ENCODE results near the gene SNX4. TPM values are rescaled to one million over a fixed set of nuclear protein-coding genes. Genes with fewer than 3 reads are reported as not detected.

Gene SNX4
- polyA plus RNA-seq, 1 donor from 2014 or later: 180 TPM

- Histone ChIP-seq H3K4me2 (ENCODE audit: low read length) (no peak overlapping the region), H4K20me1 (ENCODE audit: insufficient read depth) (no peaks in the 10 kb centered on the region), H3F3A (ENCODE audit: insufficient read depth, low read length, poor library complexity, severe bottlenecking) (no peaks in the 10 kb centered on the region), H3K27ac (ENCODE audit: low read length) (no peak overlapping the region), H2AFZ (ENCODE audit: low read depth, low read length) (no peak overlapping the region), H3K4me3 (ENCODE audit: low read length) (no peak overlapping the region), H3K36me3 (ENCODE audit: insufficient read depth, low read length) (no peaks in the 10 kb centered on the region), H3K9me3 (ENCODE audit: low read length) (no peaks in the 10 kb centered on the region), H3K9me2 (ENCODE audit: insufficient read depth, low read length) (no peaks in the 10 kb centered on the region), H3K79me2 (replicated peaks; ENCODE audit: insufficient read depth, low read length) (no peaks in the 10 kb centered on the region), H3K9ac (ENCODE audit: low read length) (no peak overlapping the region), H3K27me3 (ENCODE audit: insufficient read depth, low read depth, low read length) (no peaks in the 10 kb centered on the region)
- no peak for TF ChIP-seq SMC3 (conservative IDR thresholded peaks at IDR 0.05; ENCODE audit: poor library complexity)
- TF ChIP-seq POLR2AphosphoS5 (IDR thresholded peaks at IDR 0.05): no peak
- no peak for TF ChIP-seq MXI1 (conservative IDR thresholded peaks at IDR 0.05; ENCODE audit: poor library complexity, severe bottlenecking)
- no peak for TF ChIP-seq TAF1 (IDR thresholded peaks at IDR 0.05; ENCODE audit: low read depth)
- TF ChIP-seq CTCF (IDR thresholded peaks at IDR 0.05; ENCODE audit: poor library complexity, severe bottlenecking): no peak
- TF ChIP-seq REST (IDR thresholded peaks at IDR 0.05; ENCODE audit: borderline replicate concordance): no peak
- no peak for TF ChIP-seq RAD21 (conservative IDR thresholded peaks at IDR 0.05)
- no peak for TF ChIP-seq EZH2 (IDR thresholded peaks at IDR 0.05; ENCODE audit: borderline replicate concordance, insufficient read depth, low read length, poor library complexity, severe bottlenecking)
- TF ChIP-seq EP300 (conservative IDR thresholded peaks at IDR 0.05; ENCODE audit: poor library complexity, severe bottlenecking): no peak
These were observed 87.9 kb downstream of the SNX4 start for GRCh38 chr3:125431912-125432790.

- Histone ChIP-seq H3K27me3 (ENCODE audit: insufficient read depth, low read depth, low read length) (no peaks in the 10 kb centered on the region), H2AFZ (ENCODE audit: low read depth, low read length) (no peak overlapping the region), H3K27ac (ENCODE audit: low read length) (no peak overlapping the region), H3K9ac (ENCODE audit: low read length) (no peak overlapping the region), H3K4me3 (ENCODE audit: low read length) (no peak overlapping the region), H3F3A (ENCODE audit: insufficient read depth, low read length, poor library complexity, severe bottlenecking) (no peaks in the 10 kb centered on the region), H3K9me3 (ENCODE audit: low read length) (no peaks in the 10 kb centered on the region), H3K4me2 (ENCODE audit: low read length) (no peak overlapping the region), H4K20me1 (ENCODE audit: insufficient read depth) (no peaks in the 10 kb centered on the region), H3K36me3 (ENCODE audit: insufficient read depth, low read length) (no peaks in the 10 kb centered on the region), H3K79me2 (replicated peaks; ENCODE audit: insufficient read depth, low read length) (no peaks in the 10 kb centered on the region), H3K9me2 (ENCODE audit: insufficient read depth, low read length) (no peaks in the 10 kb centered on the region)
- no peak for TF ChIP-seq CTCF (IDR thresholded peaks at IDR 0.05; ENCODE audit: poor library complexity, severe bottlenecking)
- no peak for TF ChIP-seq SMC3 (conservative IDR thresholded peaks at IDR 0.05; ENCODE audit: poor library complexity)
- no peak for TF ChIP-seq REST (IDR thresholded peaks at IDR 0.05; ENCODE audit: borderline replicate concordance)
- TF ChIP-seq TAF1 (IDR thresholded peaks at IDR 0.05; ENCODE audit: low read depth): no peak
- no peak for TF ChIP-seq EZH2 (IDR thresholded peaks at IDR 0.05; ENCODE audit: borderline replicate concordance, insufficient read depth, low read length, poor library complexity, severe bottlenecking)
- TF ChIP-seq MXI1 (conservative IDR thresholded peaks at IDR 0.05; ENCODE audit: poor library complexity, severe bottlenecking): no peak
- TF ChIP-seq RAD21 (conservative IDR thresholded peaks at IDR 0.05): no peak
- TF ChIP-seq EP300 (conservative IDR thresholded peaks at IDR 0.05; ENCODE audit: poor library complexity, severe bottlenecking): no peak
- no peak for TF ChIP-seq POLR2AphosphoS5 (IDR thresholded peaks at IDR 0.05)
These were observed 88.6 kb downstream of the SNX4 start for GRCh38 chr3:125431391-125431790.
